Measurements from ENCODE around the gene CHP1. TPM values are rescaled to one million over a fixed set of nuclear protein-coding genes. Genes with fewer than 3 reads are reported as not detected.

The CHP1 gene
- total RNA-seq, 1 donor from 2014 or later: 47.9 TPM

DNA sequence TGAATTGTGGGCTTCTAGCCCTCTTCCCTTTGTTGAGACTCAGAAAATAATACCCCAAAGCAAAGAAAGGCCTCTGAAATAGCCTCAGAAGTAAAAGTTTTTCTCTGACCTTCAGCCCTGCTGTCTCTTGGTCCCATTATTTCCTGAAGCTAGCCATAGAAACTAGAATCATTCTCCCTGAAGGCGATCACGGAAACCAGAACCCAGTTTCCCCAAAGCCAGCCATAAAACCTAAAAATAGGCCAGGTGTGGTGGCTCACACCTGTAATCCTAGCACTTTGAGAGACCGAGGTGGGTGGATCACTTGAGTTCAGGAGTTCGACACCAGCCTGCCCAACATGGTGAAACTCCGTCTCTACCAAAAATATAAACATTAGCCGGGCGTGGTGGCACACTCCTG lies 27.7 kb upstream of the CHP1 start:
- intact Hi-C loops (cut with micrococcal nuclease): no loop called here
- Mint-ChIP-seq H3K27ac (no peak overlapping the region), H3K36me3 (ENCODE audit: low read depth) (no peaks in the 10 kb centered on the region), H3K4me1 (no peaks in the 10 kb centered on the region), H3K9me3 (no peaks in the 10 kb centered on the region), H3K4me3 (no peak overlapping the region), H3K27me3 (no peaks in the 10 kb centered on the region)
- ChIA-PET CTCF (no interaction called here), POLR2A (no interaction called here)
- DNase-seq (no peak), ATAC-seq (ENCODE audit: low read depth) (no peak)
- TF ChIP-seq, protein P1, sequence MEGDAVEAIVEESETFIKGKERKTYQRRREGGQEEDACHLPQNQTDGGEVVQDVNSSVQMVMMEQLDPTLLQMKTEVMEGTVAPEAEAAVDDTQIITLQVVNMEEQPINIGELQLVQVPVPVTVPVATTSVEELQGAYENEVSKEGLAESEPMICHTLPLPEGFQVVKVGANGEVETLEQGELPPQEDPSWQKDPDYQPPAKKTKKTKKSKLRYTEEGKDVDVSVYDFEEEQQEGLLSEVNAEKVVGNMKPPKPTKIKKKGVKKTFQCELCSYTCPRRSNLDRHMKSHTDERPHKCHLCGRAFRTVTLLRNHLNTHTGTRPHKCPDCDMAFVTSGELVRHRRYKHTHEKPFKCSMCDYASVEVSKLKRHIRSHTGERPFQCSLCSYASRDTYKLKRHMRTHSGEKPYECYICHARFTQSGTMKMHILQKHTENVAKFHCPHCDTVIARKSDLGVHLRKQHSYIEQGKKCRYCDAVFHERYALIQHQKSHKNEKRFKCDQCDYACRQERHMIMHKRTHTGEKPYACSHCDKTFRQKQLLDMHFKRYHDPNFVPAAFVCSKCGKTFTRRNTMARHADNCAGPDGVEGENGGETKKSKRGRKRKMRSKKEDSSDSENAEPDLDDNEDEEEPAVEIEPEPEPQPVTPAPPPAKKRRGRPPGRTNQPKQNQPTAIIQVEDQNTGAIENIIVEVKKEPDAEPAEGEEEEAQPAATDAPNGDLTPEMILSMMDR (IDR thresholded peaks at IDR 0.05): no peak

GRCh38 chr15:41205315-41205714 lies 25.8 kb upstream of the CHP1 start:
- Mint-ChIP-seq H3K27ac (no peak overlapping the region), H3K4me1 (no peaks in the 10 kb centered on the region), H3K27me3 (no peaks in the 10 kb centered on the region), H3K4me3 (no peak overlapping the region), H3K9me3 (no peaks in the 10 kb centered on the region), H3K36me3 (ENCODE audit: low read depth) (no peaks in the 10 kb centered on the region)
- TF ChIP-seq, protein P1 (IDR thresholded peaks at IDR 0.05): no peak
- no peak for ATAC-seq (ENCODE audit: low read depth)
- DNase-seq: no peak
- intact Hi-C loops (cut with micrococcal nuclease): no loop called here
- CTCF ChIA-PET: no interaction called here
- POLR2A ChIA-PET: no interaction called here

- no peaks in the 10 kb centered on the region for H3K9me3 Mint-ChIP-seq
- H3K36me3 Mint-ChIP-seq (ENCODE audit: low read depth): no peaks in the 10 kb centered on the region
- no peaks in the 10 kb centered on the region for H3K4me1 Mint-ChIP-seq
- DNase-seq: no peak
- no peak overlapping the region for H3K27ac Mint-ChIP-seq
- CTCF ChIA-PET: no interaction called here
- TF ChIP-seq, protein P1 (IDR thresholded peaks at IDR 0.05): no peak
- intact Hi-C loops (cut with micrococcal nuclease): no loop called here
- H3K4me3 Mint-ChIP-seq: no peak overlapping the region
- ATAC-seq (ENCODE audit: low read depth): no peak
- peaks cover 2% of the 10 kb centered on the region for H3K27me3 Mint-ChIP-seq
- POLR2A ChIA-PET: no interaction called here
These were observed 23.2 kb upstream of the CHP1 start for GRCh38 chr15:41207687-41208448.

GRCh38 chr15:41215708-41216107 lies 15.4 kb upstream of the CHP1 start:
- H3K9me3 Mint-ChIP-seq: no peaks in the 10 kb centered on the region
- TF ChIP-seq, protein P1 (IDR thresholded peaks at IDR 0.05): no peak
- no peak for DNase-seq
- ATAC-seq (ENCODE audit: low read depth): no peak
- H3K27me3 Mint-ChIP-seq: peaks cover 14% of the 10 kb centered on the region
- H3K27ac Mint-ChIP-seq: no peak overlapping the region
- H3K4me1 Mint-ChIP-seq: no peaks in the 10 kb centered on the region
- H3K36me3 Mint-ChIP-seq (ENCODE audit: low read depth): no peaks in the 10 kb centered on the region
- ChIA-PET CTCF (no interaction called here), POLR2A (no interaction called here)
- no peak overlapping the region for H3K4me3 Mint-ChIP-seq
- intact Hi-C loops (cut with micrococcal nuclease): no loop called here

DNA sequence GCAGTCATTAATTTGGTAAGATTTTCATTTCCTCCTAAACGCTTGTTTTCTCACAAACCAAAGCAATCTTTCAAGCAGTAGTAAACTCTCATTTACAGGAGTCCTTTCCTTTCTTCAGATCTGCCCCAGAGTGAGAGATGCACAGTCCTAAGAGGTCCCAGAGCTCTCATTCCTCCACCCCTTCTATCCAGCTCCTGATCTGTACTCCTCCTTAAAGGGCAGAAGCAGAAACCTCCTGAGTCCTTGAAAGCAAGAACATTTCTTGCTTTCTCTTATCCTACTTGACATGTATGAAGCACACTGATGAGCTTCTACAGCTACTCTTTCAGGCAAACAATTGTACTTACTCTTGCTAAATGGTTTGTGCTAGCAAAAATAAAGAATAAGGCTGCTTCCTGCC lies 12.2 kb upstream of the CHP1 start:
- DNase-seq (no peak), ATAC-seq (ENCODE audit: low read depth) (no peak)
- Mint-ChIP-seq H3K36me3 (ENCODE audit: low read depth) (no peaks in the 10 kb centered on the region), H3K4me3 (no peak overlapping the region), H3K27me3 (peaks cover 16% of the 10 kb centered on the region), H3K4me1 (no peaks in the 10 kb centered on the region), H3K9me3 (no peaks in the 10 kb centered on the region), H3K27ac (no peak overlapping the region)
- CTCF ChIA-PET: no interaction called here
- intact Hi-C loops (cut with micrococcal nuclease): no loop called here
- TF ChIP-seq, protein P1 (IDR thresholded peaks at IDR 0.05): no peak
- POLR2A ChIA-PET: no interaction called here
